Ectodermal cell (in vitro differentiated cells): ENCODE data around the gene SIN3B.

Experiments used
- H3K27ac ChIP-seq: 2 replicates; pipeline ENCODE4 v1.7.0; 2013; ENCODE audit warnings: mild to moderate bottlenecking, low read depth, low read length; ENCODE audit not compliant: insufficient read depth, poor library complexity, severe bottlenecking
- H3K27me3 ChIP-seq: 2 replicates; pipeline ENCODE4 v1.7.0; 2013; ENCODE audit warnings: mild to moderate bottlenecking, low read length; ENCODE audit not compliant: insufficient read depth, control insufficient read depth, poor library complexity, severe bottlenecking
- H3K36me3 ChIP-seq: one replicate; pipeline ENCODE4 v1.7.0; 2013; ENCODE audit warnings: low read length; ENCODE audit not compliant: control insufficient read depth, insufficient read depth
- H3K4me1 ChIP-seq: one replicate; pipeline ENCODE4 v1.7.0; 2013; ENCODE audit warnings: low read length; ENCODE audit not compliant: control insufficient read depth, insufficient read depth
- H3K4me3 ChIP-seq: 2 replicates; pipeline ENCODE4 v1.7.0; 2013; ENCODE audit warnings: low read depth, low read length, control low read depth; ENCODE audit not compliant: insufficient read depth
- H3K9me3 ChIP-seq: 2 replicates; pipeline ENCODE4 v1.7.0; 2013; ENCODE audit warnings: mild to moderate bottlenecking, low read length, moderate library complexity; ENCODE audit not compliant: control insufficient read depth
- WGBS, 2 experiments: methylation state at CpG; one replicate each; pipeline ENCODE4 v1.1.7; 2013; ENCODE audit warnings: missing lambda C conversion rate in 2 of 2; 5-methylcytosine and 5-hydroxymethylcytosine counted together

Gene SIN3B

DNA sequence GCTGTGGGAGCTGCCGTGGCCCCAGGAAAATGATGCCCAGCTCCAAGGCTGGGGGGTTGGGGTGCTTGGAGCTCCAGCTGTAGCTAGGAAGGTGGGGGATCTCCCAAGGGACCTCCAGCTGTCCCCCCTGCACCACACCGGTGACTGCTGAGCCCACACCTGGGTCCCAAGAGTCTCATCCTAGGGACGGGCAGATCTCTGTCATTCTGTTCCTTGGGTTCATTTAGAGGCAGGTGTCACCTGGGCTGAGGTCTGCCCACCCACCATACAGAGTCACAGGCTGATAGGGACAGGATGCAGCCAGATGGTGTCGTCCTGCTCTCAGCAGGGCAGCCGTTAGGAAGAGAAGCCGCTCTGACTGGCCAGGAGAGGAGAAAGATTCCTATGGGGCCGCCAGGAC, 64.9 kb downstream of the SIN3B start:
- Histone ChIP-seq H3K9me3 (no peaks in the 10 kb centered on the region), H3K27me3 (peaks cover 34% of the 10 kb centered on the region), H3K4me1 (peaks cover 4% of the 10 kb centered on the region), H3K27ac (no peak overlapping the region), H3K4me3 (no peak overlapping the region), H3K36me3 (no peaks in the 10 kb centered on the region)
- 77 to 80% methylated on average over 7 of the region's 7 CpGs for WGBS, 2 experiments

DNA sequence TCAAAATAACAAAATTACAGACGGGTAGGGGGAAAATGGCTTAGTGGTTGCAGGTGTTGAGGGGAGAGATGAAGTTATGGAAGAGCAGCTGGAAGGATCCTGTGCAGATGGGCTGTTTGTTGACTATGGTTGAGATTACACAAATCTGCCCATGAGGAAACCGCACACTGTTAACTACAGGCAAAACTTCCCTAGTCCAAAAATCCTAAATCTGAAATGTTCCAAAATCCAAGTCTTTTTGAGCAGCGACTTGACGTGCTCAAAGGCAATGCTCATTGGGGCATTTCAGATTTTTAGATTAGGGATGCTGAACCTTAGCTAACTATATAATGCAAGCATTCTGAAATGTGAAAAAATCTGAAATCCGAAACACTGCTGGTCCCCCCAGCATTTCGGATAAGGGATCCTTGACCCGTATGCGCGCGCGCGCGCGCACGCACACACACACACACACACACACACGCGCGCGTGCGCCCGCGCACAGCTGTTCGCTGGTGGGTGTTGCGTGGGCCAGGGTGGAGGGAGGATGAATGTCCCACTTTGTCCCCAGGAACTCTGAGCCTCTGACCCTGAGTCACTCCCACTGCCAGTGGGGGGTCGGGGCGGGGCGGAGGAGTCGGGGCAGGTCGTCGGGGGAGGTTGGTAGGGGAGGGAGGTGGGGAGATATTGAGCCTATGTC, 66.4 kb downstream of the SIN3B start:
- Histone ChIP-seq H3K27ac (no peak overlapping the region), H3K27me3 (peaks cover 35% of the 10 kb centered on the region), H3K36me3 (no peaks in the 10 kb centered on the region), H3K9me3 (no peaks in the 10 kb centered on the region), H3K4me3 (no peak overlapping the region), H3K4me1 (peaks cover 4% of the 10 kb centered on the region)
- 65 to 67% methylated on average over 19 to 30 of the region's 30 CpGs for WGBS, 2 experiments

DNA sequence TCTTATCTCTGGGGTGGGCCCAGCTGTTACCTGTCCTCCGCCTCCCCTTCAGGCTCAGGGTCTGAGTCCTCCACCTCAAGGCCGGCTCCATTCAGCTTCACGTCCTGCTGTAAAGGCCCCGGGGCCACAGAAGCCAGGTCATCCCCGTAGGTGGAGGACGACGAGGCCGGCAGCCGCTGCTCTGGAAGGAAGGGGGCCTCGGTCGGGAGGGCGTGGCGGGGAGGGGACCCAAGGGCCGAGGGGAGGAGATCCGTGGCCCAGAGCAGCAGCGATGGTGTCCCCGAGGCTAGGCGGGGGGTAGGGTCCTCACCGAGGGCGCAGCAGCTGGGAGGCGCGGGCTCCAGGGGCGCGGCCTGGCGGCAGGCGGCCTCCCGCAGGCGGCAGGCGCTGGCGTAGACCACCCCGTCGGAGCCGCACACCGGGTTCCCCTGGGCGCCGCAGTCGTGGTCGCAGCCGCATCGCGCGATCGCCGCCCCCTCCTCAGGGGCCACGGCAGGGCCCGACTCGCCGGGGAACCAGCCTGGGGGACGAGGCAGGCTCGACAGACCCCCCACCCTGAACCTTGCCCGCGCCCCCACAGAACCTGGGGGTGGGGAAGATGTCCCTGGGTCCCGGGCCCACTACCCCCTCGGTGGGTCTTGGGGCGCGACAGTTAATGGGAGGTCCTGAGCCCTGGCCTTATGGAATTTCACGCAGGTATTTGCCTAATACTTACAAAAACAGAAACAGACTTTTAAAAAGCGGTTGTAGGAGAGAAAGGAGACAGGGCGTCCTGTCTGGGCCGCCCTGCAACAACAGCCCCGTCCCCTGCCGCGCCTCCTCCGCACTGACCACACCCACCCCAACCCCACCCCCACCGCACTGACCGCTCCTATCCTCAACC, 67.2 kb downstream of the SIN3B start:
- WGBS, 2 experiments = 3% methylated on average over 62 to 64 of the region's 66 CpGs
- Histone ChIP-seq H3K27ac (no peak overlapping the region), H3K36me3 (no peaks in the 10 kb centered on the region)

DNA sequence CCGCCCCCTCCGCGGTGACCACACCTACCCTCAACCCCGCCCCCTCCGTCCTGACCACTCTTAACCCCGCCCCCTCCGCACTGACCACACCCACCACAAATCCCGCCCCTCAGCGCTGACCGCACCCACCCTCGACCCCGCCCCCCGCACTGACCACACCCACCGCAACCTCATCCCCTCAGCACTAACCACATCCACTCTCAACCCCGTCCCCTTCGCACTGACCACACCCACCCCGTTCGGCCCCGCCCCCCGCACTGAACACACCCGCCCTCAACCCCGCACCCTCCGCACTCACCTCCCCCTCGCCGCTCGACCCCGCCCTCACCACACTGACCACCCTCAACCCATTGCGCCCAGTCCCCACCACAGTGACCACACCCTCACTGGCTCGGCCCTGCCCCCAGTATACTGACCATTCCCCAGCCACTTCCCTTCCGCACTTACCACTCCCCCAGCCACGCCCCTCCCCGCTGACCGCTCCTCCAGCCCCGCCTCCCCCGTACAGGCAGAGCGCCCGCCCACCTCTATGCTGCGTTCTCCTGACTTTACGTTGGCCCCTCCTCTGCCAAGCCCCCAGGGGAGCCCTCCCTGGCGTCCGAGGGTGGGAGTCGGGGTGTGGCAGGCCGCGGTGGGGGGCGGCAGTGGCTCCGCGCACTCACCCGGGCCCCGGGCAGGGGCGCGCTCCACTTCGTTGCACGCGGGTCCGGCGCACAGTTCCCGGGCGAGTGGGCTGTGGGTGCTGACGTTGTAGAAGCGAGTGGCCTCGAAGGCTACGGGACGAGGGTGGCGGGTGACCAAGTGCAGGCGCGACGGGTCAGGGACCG, 68.0 kb downstream of the SIN3B start:
- 1% methylated on average over 61 to 63 of the region's 68 CpGs for WGBS, 2 experiments
- Histone ChIP-seq H3K9me3 (no peaks in the 10 kb centered on the region), H3K27ac (no peak overlapping the region), H3K4me3 (peak overlapping the region; percentile 48), H3K27me3 (peaks cover 35% of the 10 kb centered on the region), H3K4me1 (peaks cover 4% of the 10 kb centered on the region), H3K36me3 (no peaks in the 10 kb centered on the region)

More for the DNA sequence above, 67.2 kb downstream of the SIN3B start:
- no peaks in the 10 kb centered on the region for H3K9me3 ChIP-seq
- peak overlapping the region; percentile 51 for H3K4me3 ChIP-seq
- H3K27me3 ChIP-seq = peaks cover 35% of the 10 kb centered on the region
- peaks cover 4% of the 10 kb centered on the region for H3K4me1 ChIP-seq

DNA sequence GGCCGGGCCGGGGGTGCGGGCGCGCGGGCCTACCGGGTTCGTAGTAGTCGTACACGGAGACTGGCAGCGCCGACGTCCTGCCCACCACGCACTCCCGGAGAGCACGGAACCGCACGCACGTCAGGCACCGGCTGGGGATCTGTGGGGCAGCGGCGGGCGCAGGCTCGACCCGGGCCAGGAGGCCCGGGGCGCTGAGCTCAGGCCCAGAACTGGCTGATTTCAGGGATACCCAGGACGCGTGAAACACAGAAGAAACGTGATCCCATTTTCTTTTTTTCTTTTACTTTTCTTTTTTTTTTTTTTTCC, 68.6 kb downstream of the SIN3B start:
- peak overlapping the region; percentile 48 for H3K4me3 ChIP-seq
- H3K27ac ChIP-seq = no peak overlapping the region
- no peaks in the 10 kb centered on the region for H3K9me3 ChIP-seq
- H3K27me3 ChIP-seq = peaks cover 35% of the 10 kb centered on the region
- WGBS, 2 experiments = 7 to 9% methylated on average over 30 of the region's 30 CpGs
- peaks cover 4% of the 10 kb centered on the region for H3K4me1 ChIP-seq
- no peaks in the 10 kb centered on the region for H3K36me3 ChIP-seq

DNA sequence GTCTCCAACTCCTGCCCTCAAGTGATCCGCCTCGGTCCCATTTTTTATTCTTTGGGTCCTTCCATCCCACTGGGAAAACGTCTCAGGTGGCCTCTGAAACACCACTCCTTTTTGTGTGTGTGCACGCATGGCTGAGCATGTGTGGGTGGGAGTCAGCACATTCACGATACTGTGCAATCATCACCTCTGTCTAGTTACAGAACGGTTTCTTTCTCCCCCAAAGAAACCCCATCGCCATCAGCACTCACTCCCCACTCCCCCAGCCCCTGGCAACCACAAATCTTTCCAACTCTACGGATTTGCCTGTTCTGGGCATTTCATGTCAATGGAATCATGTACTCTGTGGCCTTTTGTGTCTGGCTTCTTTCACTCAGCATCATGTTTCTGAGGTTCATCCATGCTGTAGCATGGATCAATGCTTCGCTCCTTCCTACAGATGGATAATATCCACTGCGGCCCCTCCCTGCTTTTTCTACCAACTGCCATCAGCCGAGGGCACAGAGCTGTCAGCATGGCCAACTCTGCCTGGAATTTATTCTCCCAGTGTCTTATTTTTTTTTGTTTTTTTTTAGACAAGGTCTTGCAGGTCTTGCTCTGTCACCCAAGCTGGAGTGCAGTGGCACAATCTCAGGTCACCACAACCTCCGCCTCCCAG, 69.3 kb downstream of the SIN3B start:
- H3K36me3 ChIP-seq = no peaks in the 10 kb centered on the region
- 87 to 89% methylated on average over 12 of the region's 12 CpGs for WGBS, 2 experiments
- H3K4me3 ChIP-seq = no peak overlapping the region
- H3K4me1 ChIP-seq = peaks cover 4% of the 10 kb centered on the region
- H3K27me3 ChIP-seq = peaks cover 35% of the 10 kb centered on the region
- no peaks in the 10 kb centered on the region for H3K9me3 ChIP-seq
- no peak overlapping the region for H3K27ac ChIP-seq

DNA sequence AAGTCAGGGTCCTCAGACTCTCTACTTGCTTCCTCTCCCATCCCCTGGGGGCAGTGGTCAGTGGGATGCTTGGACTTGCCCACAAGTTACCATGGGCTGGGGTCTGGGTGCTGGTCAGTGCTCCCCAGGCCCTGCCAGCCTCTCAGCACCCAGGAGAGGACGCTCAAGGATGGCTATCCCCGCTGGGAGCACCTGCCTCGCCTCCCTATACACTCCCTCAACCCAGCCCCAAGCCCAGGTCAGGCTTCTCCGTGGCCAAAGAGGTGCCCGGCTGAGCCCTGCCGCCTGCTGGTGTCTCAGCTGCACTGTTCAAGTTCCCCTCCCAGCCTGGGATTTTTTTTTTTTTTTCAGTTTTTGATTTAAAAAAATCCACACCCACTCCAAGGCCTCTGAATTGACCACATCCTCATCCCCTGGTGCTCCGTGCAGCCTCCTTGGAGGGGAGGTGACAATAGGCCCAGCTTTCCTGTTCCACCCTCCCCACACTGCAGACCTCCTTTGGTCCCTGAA, 70.4 kb downstream of the SIN3B start:
- no peak overlapping the region for H3K4me3 ChIP-seq
- no peaks in the 10 kb centered on the region for H3K36me3 ChIP-seq
- 26 to 28% methylated on average over 7 of the region's 7 CpGs for WGBS, 2 experiments
- peaks cover 4% of the 10 kb centered on the region for H3K4me1 ChIP-seq
- H3K9me3 ChIP-seq = no peaks in the 10 kb centered on the region
- H3K27me3 ChIP-seq = peaks cover 35% of the 10 kb centered on the region
- no peak overlapping the region for H3K27ac ChIP-seq

DNA sequence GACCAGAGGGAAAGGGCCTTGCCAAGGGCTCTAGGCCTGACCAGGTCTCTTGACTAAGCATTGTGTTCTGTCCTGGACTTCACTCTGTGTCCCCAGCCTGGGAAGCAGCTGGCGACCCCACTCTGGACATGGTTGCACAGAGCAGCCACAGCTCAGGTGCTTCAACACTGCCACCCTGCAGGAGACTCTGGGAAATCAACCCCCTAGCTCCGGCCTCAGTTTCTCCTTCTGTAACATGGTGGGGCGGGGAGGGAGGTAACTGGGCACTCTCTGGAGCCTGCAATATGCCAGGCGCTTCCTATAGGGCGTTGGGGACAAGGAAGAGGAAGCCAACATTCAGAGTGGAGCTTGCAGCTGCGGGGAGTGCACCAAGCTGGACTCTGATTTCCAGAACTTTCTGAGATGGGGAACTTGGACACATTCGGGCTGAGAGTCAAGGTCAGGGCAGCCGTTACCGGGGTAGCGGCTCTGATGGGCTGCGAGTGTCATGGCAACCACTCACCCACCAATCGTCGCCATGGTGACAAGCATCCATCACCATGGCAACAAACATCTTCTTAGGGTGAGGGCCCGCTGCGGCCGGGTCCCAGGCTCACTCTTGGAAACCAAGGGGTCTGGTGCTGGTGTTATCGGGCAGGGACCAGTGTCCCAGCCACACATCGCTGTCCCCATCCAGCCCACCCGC, 72.4 kb downstream of the SIN3B start:
- no peaks in the 10 kb centered on the region for H3K36me3 ChIP-seq
- 92% methylated on average over 19 of the region's 19 CpGs for WGBS, 2 experiments
- no peaks in the 10 kb centered on the region for H3K9me3 ChIP-seq
- H3K4me3 ChIP-seq = no peak overlapping the region
- no peak overlapping the region for H3K27ac ChIP-seq
- peaks cover 20% of the 10 kb centered on the region for H3K27me3 ChIP-seq
- H3K4me1 ChIP-seq = no peaks in the 10 kb centered on the region

DNA sequence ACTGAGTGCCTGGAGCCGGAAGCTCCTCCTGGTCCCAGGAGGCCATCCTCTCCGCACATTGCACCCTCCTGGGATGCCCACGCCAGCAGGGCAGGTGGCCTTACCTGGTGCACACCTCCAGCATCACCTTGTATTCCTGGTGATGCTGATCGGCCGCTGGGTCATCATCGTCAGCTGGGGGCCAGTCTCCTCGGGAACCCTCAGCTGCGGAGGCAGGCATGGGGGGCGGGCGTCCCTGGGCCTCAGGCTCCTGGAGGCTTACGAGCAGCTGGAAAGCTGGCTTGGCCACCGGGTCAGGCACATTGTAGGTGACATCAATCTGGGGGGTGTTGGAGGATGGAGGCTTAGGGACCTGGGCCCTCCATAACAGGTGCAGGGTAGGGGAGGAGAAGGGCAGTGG, 73.3 kb downstream of the SIN3B start:
- Histone ChIP-seq H3K4me1 (no peaks in the 10 kb centered on the region), H3K4me3 (no peak overlapping the region), H3K9me3 (no peaks in the 10 kb centered on the region), H3K36me3 (no peaks in the 10 kb centered on the region), H3K27me3 (peaks cover 17% of the 10 kb centered on the region), H3K27ac (no peak overlapping the region)
- WGBS, 2 experiments = 94% methylated on average over 12 of the region's 12 CpGs
